Hematopoietic multipotent progenitor cell treated with erythropoietin and hydrocortisone succinate and interleukin-3 and kit ligand, for 15 days (in vitro differentiated cells): Measurements from ENCODE around the gene CCDC179.

Experiments used
- DNase-seq: peaks from one replicate; pipeline ENCODE4 v3.0.0-alpha.2; 2015; ENCODE audit warnings: low spot score

Gene CCDC179

GRCh38 chr11:22860241-22860640, at the start of gene CCDC179:
CCDC179 (minus strand) TSS chr11:22860474; CDS start chr11:22860421, 53 bp downstream.
- DNase-seq: no peak

- no peak for DNase-seq
Observed at GRCh38 chr11:22903782-22904181, 43.5 kb upstream of the CCDC179 start.

DNA sequence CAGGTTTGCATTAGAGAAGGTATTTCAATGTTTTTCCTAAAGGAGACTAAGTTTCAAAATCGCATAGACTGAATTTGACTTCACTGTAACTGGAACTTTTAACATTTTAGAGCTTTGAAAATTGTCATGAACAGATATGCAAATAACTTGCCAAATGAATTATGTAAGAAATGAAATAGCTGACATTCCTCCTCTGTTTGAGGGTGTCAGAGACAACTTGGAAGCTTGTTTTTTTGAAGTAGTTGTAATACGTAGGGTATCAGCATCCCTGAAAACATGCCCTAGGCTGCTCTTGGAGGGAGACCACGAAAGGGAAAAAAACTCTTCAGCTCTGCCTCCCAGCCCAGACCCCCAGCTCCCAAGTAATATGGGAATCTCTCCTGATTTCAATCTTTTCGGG, 41.3 kb upstream of the CCDC179 start:
- no peak for DNase-seq

GRCh38 chr11:22900764-22901486, 40.7 kb upstream of the CCDC179 start:
- DNase-seq: no peak

GRCh38 chr11:22898036-22898435, 37.8 kb upstream of the CCDC179 start:
- no peak for DNase-seq

GRCh38 chr11:22890227-22890626, 30.0 kb upstream of the CCDC179 start:
- DNase-seq: no peak

- no peak for DNase-seq
Observed at GRCh38 chr11:22884217-22884616, 23.9 kb upstream of the CCDC179 start.

GRCh38 chr11:22879630-22880029, 19.4 kb upstream of the CCDC179 start:
- DNase-seq: no peak

- DNase-seq: no peak
Observed at GRCh38 chr11:22878604-22879003, 18.3 kb upstream of the CCDC179 start.

DNA sequence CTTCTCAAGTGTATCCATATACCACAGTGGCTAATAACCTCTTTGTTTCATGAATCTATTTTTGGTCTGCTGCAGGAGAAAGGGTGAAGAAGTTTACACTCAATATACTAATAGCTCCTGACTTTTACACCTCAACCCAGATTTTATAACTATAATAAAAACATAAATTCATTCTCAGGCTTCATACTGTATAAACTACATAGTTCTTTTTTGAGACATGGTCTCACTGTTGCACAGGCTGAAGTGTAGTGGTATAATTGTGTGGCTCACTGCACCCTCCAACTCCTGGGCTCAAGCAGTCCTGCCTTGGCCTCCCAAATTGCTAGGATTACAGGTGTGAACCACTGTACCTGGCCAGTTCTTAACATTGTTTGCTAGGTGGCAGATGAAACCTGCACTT, 17.8 kb upstream of the CCDC179 start:
- DNase-seq: no peak

DNA sequence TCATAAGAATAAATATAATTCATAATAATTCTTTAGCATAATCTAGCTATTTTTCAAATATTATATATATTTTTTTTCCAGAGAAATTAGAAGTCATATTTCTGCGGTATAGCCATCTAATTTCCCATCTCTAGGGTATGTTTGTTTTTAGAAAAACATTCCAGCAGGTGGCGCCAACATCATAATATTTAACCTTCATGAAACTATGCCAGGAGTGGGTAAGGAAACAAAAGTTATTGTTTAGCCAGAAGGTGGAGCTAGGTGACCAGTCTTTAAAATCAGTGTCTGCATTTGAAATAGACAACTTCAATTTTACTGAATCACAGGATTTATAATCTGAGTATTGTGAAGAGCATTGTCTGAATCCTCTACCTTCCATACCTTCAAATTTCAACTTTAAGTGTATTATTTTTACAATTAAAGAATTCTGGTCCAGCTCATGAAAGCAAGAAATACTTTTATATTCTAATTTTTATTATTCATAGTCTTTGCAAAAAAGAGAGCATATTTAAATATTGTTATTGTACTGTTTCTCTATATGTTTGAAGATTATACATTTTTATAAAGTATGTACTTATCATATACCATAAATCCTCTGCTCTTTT, 15.7 kb upstream of the CCDC179 start:
- DNase-seq: peak; percentile 61

DNA sequence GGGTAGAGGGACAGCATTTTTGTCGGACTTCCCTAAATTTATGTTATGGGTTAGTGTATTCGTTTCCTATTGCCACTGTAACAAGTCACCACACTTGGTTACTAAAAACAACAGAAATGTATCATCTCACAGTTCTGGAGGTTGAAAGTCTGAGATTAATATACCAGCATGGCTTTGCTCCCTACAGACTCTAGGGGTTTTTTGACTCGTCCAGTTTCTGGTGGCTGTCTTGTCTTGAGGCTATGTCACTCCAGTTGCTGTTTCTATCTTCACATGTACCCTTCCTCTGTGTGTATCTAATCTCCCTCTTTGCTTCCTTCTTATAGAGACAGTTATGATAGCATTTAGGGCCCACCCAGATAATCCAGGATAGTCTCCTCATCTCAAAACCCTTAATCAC, 9.1 kb upstream of the CCDC179 start:
- DNase-seq: no peak

DNA sequence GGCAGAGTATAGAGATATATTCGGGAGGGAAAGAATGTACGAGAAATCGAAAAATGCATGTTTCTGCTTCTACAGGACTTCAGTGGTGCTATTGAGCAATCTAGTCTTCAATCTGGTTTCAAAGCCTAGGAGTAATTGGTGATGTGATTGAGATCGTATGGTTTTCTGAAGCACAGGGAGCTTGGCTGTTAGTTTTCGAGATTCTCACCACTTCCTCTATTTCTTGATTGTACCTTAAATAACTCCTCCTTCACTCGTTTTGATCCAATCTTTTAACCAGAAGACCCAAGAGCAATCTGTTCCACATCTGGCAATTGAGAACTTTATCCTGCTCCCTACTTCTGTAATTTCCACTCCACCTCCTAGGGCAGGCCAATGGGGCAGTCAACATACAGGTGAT, 518 bp downstream of the CCDC179 start:
- DNase-seq: no peak

GRCh38 chr11:22851477-22851876, 8.8 kb downstream of the CCDC179 start:
- no peak for DNase-seq

DNA sequence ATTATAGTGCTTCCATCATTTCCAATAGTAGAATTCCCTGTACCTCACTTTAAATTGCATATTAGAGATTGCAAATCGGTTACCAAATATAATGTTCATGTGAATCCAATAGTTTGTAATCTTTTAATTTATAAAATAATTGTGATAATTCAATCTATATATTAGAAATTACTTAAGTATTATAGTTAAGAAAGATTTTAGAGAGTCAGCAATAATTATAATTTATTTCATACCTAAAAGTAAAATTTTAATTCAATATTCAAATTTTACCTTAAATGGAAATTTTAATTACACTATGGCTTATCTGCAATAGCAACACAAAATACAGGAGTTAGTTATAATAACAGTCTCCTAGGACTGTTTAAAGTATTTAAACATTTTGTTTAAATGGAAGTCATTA, 13.5 kb downstream of the CCDC179 start:
- no peak for DNase-seq

DNA sequence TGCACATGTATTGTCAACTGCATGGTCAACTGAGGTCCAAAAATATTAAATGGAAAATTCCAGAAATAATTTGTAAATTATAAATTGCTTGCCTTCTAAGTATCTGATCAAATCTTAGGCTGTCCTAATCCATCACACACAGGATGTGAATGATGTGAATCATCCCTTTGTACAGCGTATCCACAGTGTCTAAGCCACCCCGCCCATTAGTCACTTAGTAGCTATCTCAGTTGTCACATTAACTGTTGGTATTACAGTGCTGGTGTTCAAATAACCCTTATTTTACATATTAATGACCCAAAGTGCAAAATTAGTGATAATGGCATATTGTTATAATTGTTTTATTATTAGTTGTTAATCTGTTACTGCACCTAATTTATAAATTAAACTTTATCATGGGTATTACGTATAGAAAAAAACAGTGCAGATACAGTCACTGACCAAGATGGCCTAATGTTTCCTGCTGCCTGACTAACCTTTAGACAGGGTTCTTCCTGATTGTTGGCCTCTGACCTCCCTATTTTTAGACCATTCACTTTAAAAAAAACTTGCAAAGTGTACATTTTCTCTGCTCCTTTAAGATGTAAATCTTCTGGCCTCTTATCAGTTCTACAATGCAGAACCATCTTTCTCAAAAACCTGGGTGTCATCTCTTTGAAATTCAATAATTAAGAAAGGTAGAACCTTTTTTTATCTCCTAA, 27.8 kb downstream of the CCDC179 start:
- peak; percentile 17 for DNase-seq

DNA sequence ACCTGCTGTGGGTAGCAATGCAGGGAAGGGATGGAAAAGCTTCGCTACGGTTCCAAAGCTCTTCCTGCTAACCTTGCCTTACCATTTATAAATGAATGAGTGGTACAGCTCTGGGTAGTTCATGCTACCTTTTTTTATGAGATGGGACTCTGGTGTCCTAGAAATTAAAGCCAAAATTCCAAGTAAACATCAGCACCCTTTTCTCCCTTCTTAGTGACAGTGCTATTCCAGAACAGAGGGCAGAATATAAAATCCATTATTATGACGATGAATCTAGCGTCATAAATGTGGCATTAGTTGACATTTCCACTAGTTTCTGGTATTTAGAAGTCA, 30.2 kb downstream of the CCDC179 start:
- no peak for DNase-seq

DNA sequence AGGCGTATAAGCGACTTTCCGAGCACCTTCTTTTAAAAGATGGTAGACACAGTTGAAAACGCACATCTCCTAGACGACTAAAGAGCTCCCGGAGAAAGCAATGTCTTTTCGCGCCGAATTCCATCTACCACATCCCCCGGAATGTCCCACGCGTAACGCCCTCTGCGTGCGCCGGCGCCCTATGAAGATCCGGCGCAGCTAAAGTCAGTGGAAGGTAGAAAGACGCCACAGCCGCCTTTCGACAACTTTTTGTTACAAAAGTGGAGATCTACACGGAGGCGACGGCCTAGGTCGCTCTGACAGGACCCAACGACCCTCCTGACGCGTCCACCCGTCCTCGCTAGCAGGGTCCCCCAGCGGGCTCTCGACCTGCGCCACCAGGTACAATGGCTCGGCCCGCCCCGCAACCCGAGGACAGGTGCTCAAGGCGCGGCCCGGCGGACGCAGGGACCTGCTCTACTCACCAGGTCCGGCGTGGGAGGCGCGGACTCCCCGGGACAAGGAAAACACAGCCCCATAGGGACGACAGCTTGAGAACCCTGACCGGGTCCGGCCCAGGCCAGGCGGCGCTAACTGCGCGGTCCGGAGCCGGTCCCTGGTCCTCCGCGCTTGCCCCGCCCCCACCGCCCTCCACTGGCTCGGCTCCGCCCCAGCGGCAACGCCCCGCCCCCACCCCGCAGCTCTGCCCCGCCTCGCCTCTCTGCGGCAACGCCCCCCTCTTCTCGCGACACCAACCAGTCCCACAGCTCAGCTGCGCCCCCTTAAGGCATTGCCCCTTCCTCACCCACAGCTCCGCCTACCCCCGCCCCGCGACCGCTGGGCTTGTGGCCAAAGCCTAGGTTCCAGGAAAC, 30.8 kb downstream of the CCDC179 start, which contains the start of gene SVIP:
SVIP (minus strand) TSS at position 571 of the 851 bp plus-strand sequence; CDS start at position 518, 53 bp downstream.
- peak; percentile 94 for DNase-seq

DNA sequence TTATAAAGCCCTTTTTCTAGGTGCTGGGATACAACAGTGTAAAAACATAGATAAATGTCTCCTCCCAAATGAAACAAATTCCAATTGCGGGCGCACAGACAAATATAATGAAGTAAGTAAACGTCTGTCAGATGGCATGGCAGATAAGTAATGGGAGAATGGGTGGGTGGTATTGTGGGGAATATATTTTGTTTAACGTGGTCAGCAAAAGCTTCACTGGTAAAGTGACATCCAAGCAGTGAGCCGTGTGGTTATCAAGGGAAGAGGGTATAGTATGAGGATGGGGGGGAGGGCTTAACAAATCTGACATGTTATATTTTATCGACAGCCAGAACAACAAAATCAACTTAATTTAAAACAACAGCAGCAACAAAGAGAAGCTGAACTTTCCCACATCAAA, 31.9 kb downstream of the CCDC179 start:
- DNase-seq: no peak

GRCh38 chr11:22822203-22822602, 38.1 kb downstream of the CCDC179 start:
- DNase-seq: no peak

GRCh38 chr11:22809893-22810292, 50.4 kb downstream of the CCDC179 start:
- no peak for DNase-seq

GRCh38 chr11:22808571-22809197, 51.6 kb downstream of the CCDC179 start:
- no peak for DNase-seq
